ENCODE data around the gene CLCN4.

CLCN4 gene

GRCh38 chrX:10110984-10111363 is 45.8 kb upstream of the CLCN4 start:
- Histone ChIP-seq H3K27me3 (no peaks in the 10 kb centered on the region), H3K36me3 (peaks cover 0 to 18% (median 3%) of the 10 kb centered on the region in 3 donors), H3K9me3 (no peaks in the 10 kb centered on the region), H3K4me3 (no peak overlapping the region), H3K4me1 (peaks cover 0 to 34% (median 8%) of the 10 kb centered on the region in 4 donors), H3K27ac (peak overlapping the region in 1 of 2 donors; percentile 37)
- TF ChIP-seq CTCF (IDR thresholded peaks at IDR 0.05): no peak
- intact Hi-C loops (cut with DNase I; ENCODE audit: low total_unique reads): no loop called here
- DNase-seq: no peak

GRCh38 chrX:10111364-10112148 is 45.2 kb upstream of the CLCN4 start:
- TF ChIP-seq CTCF (IDR thresholded peaks at IDR 0.05): no peak

GRCh38 chrX:10112510-10112909 is 44.3 kb upstream of the CLCN4 start:
- no peak overlapping the region for H3K4me3 ChIP-seq
- no peak for DNase-seq
- peaks cover 0 to 24% (median 8%) of the 10 kb centered on the region in 4 donors for H3K4me1 ChIP-seq
- intact Hi-C loops (cut with DNase I; ENCODE audit: low total_unique reads): no loop called here
- peaks cover 0 to 26% (median 3%) of the 10 kb centered on the region in 3 donors for H3K36me3 ChIP-seq
- no peaks in the 10 kb centered on the region for H3K9me3 ChIP-seq
- H3K27ac ChIP-seq: peak overlapping the region; percentile 37
- H3K27me3 ChIP-seq: no peaks in the 10 kb centered on the region
- TF ChIP-seq CTCF (IDR thresholded peaks at IDR 0.05): no peak

More at GRCh38 chrX:10111364-10112148, 45.2 kb upstream of the CLCN4 start:
- peaks cover 0 to 34% (median 8%) of the 10 kb centered on the region in 4 donors for H3K4me1 ChIP-seq
- intact Hi-C loops (cut with DNase I; ENCODE audit: low total_unique reads): no loop called here
- peaks cover 0 to 18% (median 3%) of the 10 kb centered on the region in 3 donors for H3K36me3 ChIP-seq
- H3K9me3 ChIP-seq: no peaks in the 10 kb centered on the region
- DNase-seq: peak in 1 of 2 donors; percentile 37
- H3K4me3 ChIP-seq: no peak overlapping the region
- no peaks in the 10 kb centered on the region for H3K27me3 ChIP-seq
- peak overlapping the region; percentile 37 to 46 for H3K27ac ChIP-seq

- Histone ChIP-seq H3K36me3 (peaks cover 0 to 30% (median 3%) of the 10 kb centered on the region in 3 donors), H3K27me3 (no peaks in the 10 kb centered on the region), H3K27ac (no peak overlapping the region), H3K9me3 (no peaks in the 10 kb centered on the region), H3K4me1 (peaks cover 0 to 23% (median 8%) of the 10 kb centered on the region in 4 donors), H3K4me3 (no peak overlapping the region)
- intact Hi-C loops (cut with DNase I; ENCODE audit: low total_unique reads): loop anchor here (5.0 kb wide), 1 partner anchor 103 kb away; no protein-coding TSS in a partner anchor
- TF ChIP-seq CTCF (IDR thresholded peaks at IDR 0.05): no peak
- DNase-seq: no peak
Measured at GRCh38 chrX:10115082-10115481, 41.7 kb upstream of the CLCN4 start.

- TF ChIP-seq CTCF (IDR thresholded peaks at IDR 0.05): no peak
- no peak overlapping the region for H3K4me3 ChIP-seq
- no peak overlapping the region for H3K27ac ChIP-seq
- peaks cover 0 to 16% (median 0%) of the 10 kb centered on the region in 3 donors for H3K36me3 ChIP-seq
- H3K9me3 ChIP-seq: no peaks in the 10 kb centered on the region
- peaks cover 0 to 21% (median 6%) of the 10 kb centered on the region in 4 donors for H3K4me1 ChIP-seq
- intact Hi-C loops (cut with DNase I; ENCODE audit: low total_unique reads): loop anchor here (5.0 kb wide), 1 partner anchor 105 kb away; no protein-coding TSS in a partner anchor
- DNase-seq: no peak
- H3K27me3 ChIP-seq: no peaks in the 10 kb centered on the region
Measured at GRCh38 chrX:10117301-10117700, 39.5 kb upstream of the CLCN4 start.
